Kidney epithelial cell (primary cell): ENCODE results near the gene GREB1. TPM values are rescaled to one million over a fixed set of nuclear protein-coding genes. Genes with fewer than 3 reads are reported as not detected.

ENCODE experiments used
- DNase-seq: peaks from one replicate; pipeline ENCODE4 v3.0.0-alpha.2; 2010; ENCODE audit warnings: low read depth
- H3K27me3 ChIP-seq: 2 replicates; pipeline ENCODE4 v1.6.0; 2011; ENCODE audit warnings: low read length; ENCODE audit not compliant: control insufficient read depth, insufficient read depth
- H3K36me3 ChIP-seq: 2 replicates; pipeline ENCODE4 v1.5.1; 2011; ENCODE audit warnings: low read length; ENCODE audit not compliant: control insufficient read depth, insufficient read depth
- H3K4me3 ChIP-seq: 2 replicates; pipeline ENCODE4 v1.5.1; 2011; ENCODE audit warnings: low read depth, mild to moderate bottlenecking, control low read depth, low read length
- CTCF ChIP-seq: IDR thresholded peaks from 2 replicates; pipeline ENCODE4 v1.5.1; 2011; ENCODE audit warnings: mild to moderate bottlenecking, moderate library complexity, low read length, control low read depth, inconsistent platforms; ENCODE audit not compliant: insufficient read depth, poor library complexity, severe bottlenecking
- total RNA-seq: library from RNA; depleted of rRNA; stranded (reverse); fragments of >200 nt; gene quantifications from 2 replicates; pipeline ENCODE4 v1.2.3, GENCODE V29; 2015

The GREB1 gene
- total RNA-seq, 1 donor from 2014 or later, result 2.8 TPM

- TF ChIP-seq CTCF, result no peak
- Histone ChIP-seq H3K4me3 (no peak overlapping the region), H3K36me3 (no peaks in the 10 kb centered on the region), H3K27me3 (no peaks in the 10 kb centered on the region)
- no peak for DNase-seq
These were observed 27.3 kb upstream of the GREB1 start for GRCh38 chr2:11506611-11506969.

- no peak for TF ChIP-seq CTCF
- H3K27me3 ChIP-seq, result no peaks in the 10 kb centered on the region
- H3K36me3 ChIP-seq, result no peaks in the 10 kb centered on the region
- DNase-seq, result no peak
- H3K4me3 ChIP-seq, result no peak overlapping the region
These were observed 26.3 kb upstream of the GREB1 start for GRCh38 chr2:11507517-11507916.

- TF ChIP-seq CTCF, result no peak
- Histone ChIP-seq H3K27me3 (no peaks in the 10 kb centered on the region), H3K4me3 (no peak overlapping the region), H3K36me3 (no peaks in the 10 kb centered on the region)
- no peak for DNase-seq
These were observed 25.6 kb upstream of the GREB1 start for GRCh38 chr2:11508279-11508678.

GRCh38 chr2:11509657-11510360 is 24.0 kb upstream of the GREB1 start:
- H3K27me3 ChIP-seq, result no peaks in the 10 kb centered on the region
- H3K4me3 ChIP-seq, result no peak overlapping the region
- no peak for TF ChIP-seq CTCF
- H3K36me3 ChIP-seq, result no peaks in the 10 kb centered on the region
- DNase-seq, result no peak

- H3K4me3 ChIP-seq, result no peak overlapping the region
- TF ChIP-seq CTCF, result no peak
- H3K27me3 ChIP-seq, result no peaks in the 10 kb centered on the region
These were observed 21.4 kb upstream of the GREB1 start for GRCh38 chr2:11512431-11512830.

GRCh38 chr2:11513319-11513718 is 20.5 kb upstream of the GREB1 start:
- no peak for TF ChIP-seq CTCF
- Histone ChIP-seq H3K36me3 (no peaks in the 10 kb centered on the region), H3K4me3 (no peak overlapping the region), H3K27me3 (no peaks in the 10 kb centered on the region)
- DNase-seq, result no peak

More at GRCh38 chr2:11512431-11512830, 21.4 kb upstream of the GREB1 start:
- no peaks in the 10 kb centered on the region for H3K36me3 ChIP-seq
- no peak for DNase-seq
